Heart left ventricle (tissue), 13 donors: ENCODE results near the gene CCL27.

Experiments used
- POLR2A ChIP-seq, 2 donors: fragments of 450-650 bp; IDR thresholded peaks; one replicate each; pipeline ENCODE4 v1.6.1; 2017; ENCODE audit warnings: antibody characterized with exemption in 2 of 2, mild to moderate bottlenecking in 2 of 2, moderate library complexity in 2 of 2
- TF ChIP-seq, protein P1 (sequence below), 12 donors: fragments of 200-600 bp; sonication (generic) in 4 of 12; IDR thresholded peaks; one replicate each; pipeline versions ENCODE4 v1.5.0 to v1.8.0; 2018 to 2022; ENCODE audit warnings: antibody characterized with exemption in 12 of 12, mild to moderate bottlenecking in 5 of 12
- donor health status: ischemic (EF 13 %, LVEDD 7.1; RV severe dilation, severe dysfunction).
- donor health status: DM: no; HTN: yes; CAD: no.
- donor health status: DM: no; HTN: no; CAD: no.
- donor health status: ischemic (EF 25% LVEDD 6.9; RV normal size, moderate dysfunction).
- donor health status: ischemic (EF 25% LVEDD 5.7; RV mildly dilated, moderate dysfunction).
- donor health status: ischemic (EF 35%, LVEDD 5.7; RV mildly dilated, moderate dysfunction).
- donor health status: nonischemic (EF 11% LVEDD 7.7; RV severe dilation, severe dysfunction).
- donor health status: DM: yes; HTN: yes; CAD: no.
- donor health status: PGD.
- donor health status: ischemic (EF 29% LVEDD 5.4; RV normal size, mild dysfunction).
- donor health status: nonischemic (EF 23%, LVEDD 6.1; RV moderate dilation, normal function).

DNA sequence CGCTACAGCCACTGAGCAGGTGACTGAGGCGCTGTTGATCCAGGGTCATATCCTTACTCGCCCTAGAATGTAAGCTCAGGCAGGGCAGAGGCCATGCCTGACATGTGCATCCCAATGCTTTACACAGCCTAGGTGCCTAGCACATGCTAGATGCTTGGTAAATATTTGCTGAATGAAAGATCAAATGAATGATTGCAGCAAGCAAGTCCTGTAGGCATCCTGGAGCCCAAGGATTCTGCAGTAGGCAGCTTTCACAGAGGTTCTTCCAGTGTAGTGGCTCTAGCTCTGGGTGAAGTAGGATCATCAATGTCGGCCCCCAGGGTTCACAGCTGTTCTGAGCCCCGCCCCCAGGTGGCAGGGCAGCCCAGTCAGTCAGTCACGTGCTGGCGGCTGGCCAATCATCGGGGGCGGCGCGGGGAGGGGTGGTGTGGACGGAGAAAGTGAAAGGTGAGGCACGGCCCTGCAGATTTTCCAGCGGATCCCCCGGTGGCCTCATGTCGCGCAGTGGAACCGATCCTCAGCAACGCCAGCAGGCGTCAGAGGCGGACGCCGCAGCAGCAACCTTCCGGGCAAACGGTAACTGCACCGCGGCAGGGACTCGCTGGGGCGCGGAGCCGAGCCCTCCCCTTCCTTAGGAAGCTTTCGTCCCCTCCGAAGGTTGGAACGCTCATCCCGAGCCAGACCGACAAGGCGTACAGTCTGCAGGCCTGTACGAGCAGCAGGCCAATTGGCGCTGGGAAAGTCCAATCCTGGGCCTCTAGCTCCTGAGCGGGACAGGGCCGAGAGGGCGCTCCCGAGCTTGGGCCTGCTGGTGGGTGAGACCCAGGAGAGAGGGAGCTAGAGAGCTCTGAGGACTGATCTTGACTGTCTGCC lies 16.0 kb downstream of the CCL27 start, which contains the start of gene GALT:
- TF ChIP-seq, protein P1, sequence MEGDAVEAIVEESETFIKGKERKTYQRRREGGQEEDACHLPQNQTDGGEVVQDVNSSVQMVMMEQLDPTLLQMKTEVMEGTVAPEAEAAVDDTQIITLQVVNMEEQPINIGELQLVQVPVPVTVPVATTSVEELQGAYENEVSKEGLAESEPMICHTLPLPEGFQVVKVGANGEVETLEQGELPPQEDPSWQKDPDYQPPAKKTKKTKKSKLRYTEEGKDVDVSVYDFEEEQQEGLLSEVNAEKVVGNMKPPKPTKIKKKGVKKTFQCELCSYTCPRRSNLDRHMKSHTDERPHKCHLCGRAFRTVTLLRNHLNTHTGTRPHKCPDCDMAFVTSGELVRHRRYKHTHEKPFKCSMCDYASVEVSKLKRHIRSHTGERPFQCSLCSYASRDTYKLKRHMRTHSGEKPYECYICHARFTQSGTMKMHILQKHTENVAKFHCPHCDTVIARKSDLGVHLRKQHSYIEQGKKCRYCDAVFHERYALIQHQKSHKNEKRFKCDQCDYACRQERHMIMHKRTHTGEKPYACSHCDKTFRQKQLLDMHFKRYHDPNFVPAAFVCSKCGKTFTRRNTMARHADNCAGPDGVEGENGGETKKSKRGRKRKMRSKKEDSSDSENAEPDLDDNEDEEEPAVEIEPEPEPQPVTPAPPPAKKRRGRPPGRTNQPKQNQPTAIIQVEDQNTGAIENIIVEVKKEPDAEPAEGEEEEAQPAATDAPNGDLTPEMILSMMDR (IDR thresholded peaks at IDR 0.05) = peak; percentile 13 to 57 (median 36)
- peak in 1 of 2 donors; percentile 72 for TF ChIP-seq POLR2A (IDR thresholded peaks at IDR 0.05)
